WERI-Rb-1 (cell line): ENCODE results near the gene LGI1.
"Not testable (repeated sequence)": the region's sequence is repeated elsewhere in the genome, so short reads cannot be mapped to it uniquely, and the experiment has no call there.

ENCODE experiments used
- DNase-seq: peaks from one replicate; pipeline ENCODE4 v3.0.0-alpha.2; 2020
- H3K27ac ChIP-seq: fragments of 250-450 bp; sonication (Bioruptor Pico); 2 replicates; pipeline ENCODE4 v1.5.1; 2020; ENCODE audit warnings: mild to moderate bottlenecking, moderate library complexity
- H3K27me3 ChIP-seq: fragments of 250-450 bp; sonication (Bioruptor Pico); 2 replicates; pipeline ENCODE4 v1.5.1; 2021; ENCODE audit warnings: mild to moderate bottlenecking, low read depth, moderate library complexity; ENCODE audit not compliant: insufficient read depth, severe bottlenecking
- H3K36me3 ChIP-seq: fragments of 250-450 bp; sonication (Bioruptor Pico); 2 replicates; pipeline ENCODE4 v1.5.1; 2020; ENCODE audit warnings: mild to moderate bottlenecking, moderate library complexity
- H3K4me3 ChIP-seq: 2 replicates; pipeline ENCODE4 v1.5.1; 2011; ENCODE audit warnings: low read depth, mild to moderate bottlenecking, control low read depth, low read length
- H3K9me3 ChIP-seq: fragments of 250-450 bp; sonication (Bioruptor Pico); 2 replicates; pipeline ENCODE4 v1.5.1; 2021; ENCODE audit warnings: mild to moderate bottlenecking, moderate library complexity; ENCODE audit not compliant: severe bottlenecking
- CTCF ChIP-seq: IDR thresholded peaks from 2 replicates; pipeline ENCODE4 v1.5.1; 2011; ENCODE audit warnings: low read depth, mild to moderate bottlenecking, control low read depth, inconsistent platforms, low read length

The LGI1 gene

GRCh38 chr10:93820434-93820833, 62.7 kb downstream of the LGI1 start:
- Histone ChIP-seq H3K9me3 (no peaks in the 10 kb centered on the region), H3K4me3 (no peak overlapping the region), H3K27ac (no peak overlapping the region), H3K27me3 (no peaks in the 10 kb centered on the region), H3K36me3 (no peaks in the 10 kb centered on the region)
- TF ChIP-seq CTCF: no peak
- DNase-seq: no peak

DNA sequence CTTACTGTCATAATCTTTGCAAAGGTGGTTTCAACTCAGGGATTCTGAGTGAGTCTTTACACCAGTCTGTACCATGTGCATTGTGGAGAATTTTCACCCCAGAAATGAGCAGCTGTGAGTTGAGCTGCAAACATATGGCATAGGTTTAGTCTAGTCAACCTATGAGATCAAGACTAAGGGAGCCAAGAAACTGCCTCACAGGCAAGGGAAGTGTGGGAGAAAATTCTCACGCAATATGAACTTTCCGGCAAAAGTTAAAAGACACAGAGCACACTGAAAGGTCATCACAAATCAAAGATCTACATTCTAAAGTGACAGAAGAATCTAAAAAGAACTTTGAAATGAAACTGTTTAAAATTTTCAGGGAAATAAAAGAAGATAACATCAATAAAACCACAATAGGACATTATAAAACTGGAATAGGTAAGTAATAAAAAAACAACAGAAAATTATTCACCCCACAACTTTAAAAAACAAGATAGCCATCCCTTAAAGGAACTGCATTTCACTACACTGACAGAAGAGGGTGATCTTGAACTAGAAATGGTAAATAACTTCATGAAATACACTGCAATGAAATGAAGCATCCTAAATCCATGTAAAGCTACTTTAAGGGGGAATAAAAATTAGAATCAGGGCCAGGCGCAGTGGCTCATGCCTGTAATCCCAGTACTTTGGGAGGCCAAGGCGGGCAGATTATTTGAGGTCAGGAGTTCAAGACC, 63.5 kb downstream of the LGI1 start:
- no peaks in the 10 kb centered on the region for H3K36me3 ChIP-seq
- peak; percentile 34; the same call in 1 of the 2 replicates for TF ChIP-seq CTCF
- DNase-seq: no peak
- no peak overlapping the region for H3K4me3 ChIP-seq
- H3K9me3 ChIP-seq: no peaks in the 10 kb centered on the region
- no peaks in the 10 kb centered on the region for H3K27me3 ChIP-seq
- no peak overlapping the region for H3K27ac ChIP-seq

GRCh38 chr10:93826355-93826754, 68.6 kb downstream of the LGI1 start:
- H3K27ac ChIP-seq: no peak overlapping the region
- H3K4me3 ChIP-seq: no peak overlapping the region
- no peaks in the 10 kb centered on the region for H3K36me3 ChIP-seq
- no peaks in the 10 kb centered on the region for H3K27me3 ChIP-seq
- no peak for TF ChIP-seq CTCF
- DNase-seq: no peak
- no peaks in the 10 kb centered on the region for H3K9me3 ChIP-seq

DNA sequence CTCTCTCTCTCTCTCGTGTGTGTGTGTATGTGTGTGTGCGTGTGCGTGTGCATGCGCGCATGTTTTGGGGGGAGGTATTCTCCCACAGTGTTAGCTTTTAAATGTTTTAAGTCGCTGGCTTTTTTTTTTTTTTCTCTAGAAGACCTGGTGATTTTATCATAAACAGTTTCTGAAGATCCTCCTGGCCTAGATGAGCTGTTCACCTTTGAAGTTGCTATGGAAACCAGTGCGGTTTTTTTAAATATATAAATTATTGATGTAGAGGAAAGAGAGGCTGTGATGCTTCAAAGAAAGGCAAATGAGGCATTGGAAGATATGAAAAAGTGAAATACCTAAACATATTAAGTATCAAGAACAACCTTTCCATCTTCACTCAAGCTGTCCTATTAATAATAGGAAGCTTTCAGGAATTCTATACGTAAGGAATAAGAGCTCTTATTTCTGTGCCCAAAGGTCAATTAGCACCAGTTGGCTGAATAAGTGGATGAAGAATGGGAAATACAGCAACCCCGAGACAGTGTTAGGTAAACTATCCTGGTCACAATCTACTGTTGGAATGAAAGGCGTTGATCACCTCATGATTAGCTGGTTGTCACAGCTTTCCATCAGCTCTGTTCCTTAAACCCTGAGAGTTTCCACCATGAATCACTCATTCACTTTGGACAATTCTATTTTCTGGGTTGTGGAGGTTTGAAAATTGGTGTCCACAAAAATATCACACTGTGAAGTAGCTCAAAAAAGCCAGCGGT, 69.5 kb downstream of the LGI1 start:
- TF ChIP-seq CTCF: no peak
- no peaks in the 10 kb centered on the region for H3K9me3 ChIP-seq
- no peak for DNase-seq

GRCh38 chr10:93831065-93831464, 73.3 kb downstream of the LGI1 start:
- DNase-seq, H3K27me3 ChIP-seq, H3K4me3 ChIP-seq, H3K27ac ChIP-seq, H3K9me3 ChIP-seq, H3K36me3 ChIP-seq: not testable (repeated sequence)

More for the DNA sequence above, 69.5 kb downstream of the LGI1 start:
- Histone ChIP-seq H3K27ac (no peak overlapping the region), H3K36me3 (no peaks in the 10 kb centered on the region), H3K27me3 (no peaks in the 10 kb centered on the region), H3K4me3 (no peak overlapping the region)

DNA sequence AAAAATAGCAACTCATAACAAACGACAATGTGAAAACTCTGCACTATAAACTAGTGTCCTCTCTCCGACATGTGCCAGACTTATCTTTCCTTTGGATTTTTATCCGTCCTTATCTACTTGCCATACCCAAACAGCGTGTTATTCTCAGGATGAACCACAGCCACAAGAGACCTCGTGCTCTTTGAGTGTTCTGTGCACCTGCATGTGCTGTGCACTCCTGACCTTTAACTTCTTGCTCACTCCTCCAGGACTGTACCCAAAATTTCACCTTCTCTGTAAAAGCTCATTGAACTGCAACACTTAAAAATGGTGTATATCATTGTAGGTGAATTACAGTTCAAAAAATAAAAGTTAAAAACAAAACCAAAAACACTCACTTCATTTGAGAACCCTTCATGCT, 78.0 kb downstream of the LGI1 start:
- H3K36me3 ChIP-seq: no peaks in the 10 kb centered on the region
- DNase-seq: no peak
- no peak overlapping the region for H3K27ac ChIP-seq
- H3K9me3 ChIP-seq: peaks cover 7% of the 10 kb centered on the region
- no peaks in the 10 kb centered on the region for H3K27me3 ChIP-seq
- H3K4me3 ChIP-seq: no peak overlapping the region
- no peak for TF ChIP-seq CTCF
